Thoracic aorta (tissue), 2 donors: ENCODE measurements around the gene RDH16. TPM values are rescaled to one million over a fixed set of nuclear protein-coding genes. Genes with fewer than 3 reads are reported as not detected.

ENCODE experiments used
- ATAC-seq: fragments of 150-250 bp; one replicate; pipeline ENCODE4 v1.8.0; 2017; ENCODE audit warnings: low read depth; ENCODE audit not compliant: insufficient number of reproducible peaks, low FRiP score
- DNase-seq: peaks from one replicate; pipeline ENCODE4 v3.0.0-alpha.2; 2020; ENCODE audit warnings: low spot score
- H3K27ac ChIP-seq, 2 donors: fragments of 200-600 bp; sonication (generic); 1 replicate in 1 of 2; 2 replicates in 1 of 2; pipeline ENCODE4 v1.5.1; 2016; ENCODE audit warnings: mild to moderate bottlenecking in 2 of 2, moderate library complexity in 2 of 2
- H3K27me3 ChIP-seq: fragments of 200-600 bp; sonication (generic); replicated peaks from 2 replicates; pipeline ENCODE4 v1.6.0; 2016; ENCODE audit warnings: mild to moderate bottlenecking; ENCODE audit not compliant: insufficient read depth
- H3K36me3 ChIP-seq: fragments of 200-600 bp; sonication (generic); one replicate; pipeline ENCODE4 v1.5.1; 2016
- H3K4me1 ChIP-seq, 2 donors: fragments of 200-600 bp; sonication (generic); 1 replicate in 1 of 2; 2 replicates in 1 of 2; pipeline versions ENCODE4 v1.5.1 to v1.6.0; 2016; ENCODE audit warnings: low read depth in 2 of 2, mild to moderate bottlenecking in 1 of 2; ENCODE audit not compliant: control insufficient read depth in 1 of 2
- H3K4me3 ChIP-seq: fragments of 200-600 bp; sonication (generic); 2 replicates; pipeline ENCODE4 v1.5.1; 2016; ENCODE audit warnings: mild to moderate bottlenecking
- H3K9me3 ChIP-seq: fragments of 200-600 bp; sonication (generic); 2 replicates; pipeline ENCODE4 v1.5.1; 2016
- CTCF ChIP-seq: fragments of 200-600 bp; sonication (generic); IDR thresholded peaks from one replicate; pipeline ENCODE4 v1.5.1; 2019; ENCODE audit warnings: antibody characterized with exemption
- total RNA-seq, 2 donors: library from RNA; depleted of rRNA; stranded (reverse); fragments of >200 nt; gene quantifications; one replicate each; pipeline versions ENCODE4 v1.1.0 to v1.2.3, GENCODE V29; 2016

RDH16 gene
- under 1 TPM; 0.54 to 0.71 TPM for total RNA-seq

- H3K36me3 ChIP-seq, result no peaks in the 10 kb centered on the region
- ATAC-seq, result no peak
Measured at GRCh38 chr12:56957229-56958052, at the start of gene RDH16. RDH16 (minus strand) TSS chr12:56957608; CDS start chr12:56957462, 146 bp downstream.

GRCh38 chr12:57006809-57007475, 49.5 kb upstream of the RDH16 start:
- H3K36me3 ChIP-seq, result peaks cover 22% of the 10 kb centered on the region
- DNase-seq, result no peak
- no peaks in the 10 kb centered on the region for H3K9me3 ChIP-seq
- H3K27me3 ChIP-seq, result no peaks in the 10 kb centered on the region
- peak overlapping the region; percentile 88 for H3K4me3 ChIP-seq
- peaks cover 14 to 20% of the 10 kb centered on the region in 2 donors for H3K4me1 ChIP-seq
- no peak for ATAC-seq
- peak overlapping the region in 1 of 2 donors; percentile 27 for H3K27ac ChIP-seq
- TF ChIP-seq CTCF, result no peak

More at GRCh38 chr12:56957229-56958052, at the start of gene RDH16:
- no peak for DNase-seq
- no peaks in the 10 kb centered on the region for H3K27me3 ChIP-seq
- H3K27ac ChIP-seq, result no peak within 1 kb of the TSS
- TF ChIP-seq CTCF, result no peak
- H3K9me3 ChIP-seq, result peaks cover 7% of the 10 kb centered on the region
- H3K4me3 ChIP-seq, result no peak within 1 kb of the TSS
- no peaks in the 10 kb centered on the region for H3K4me1 ChIP-seq

GRCh38 chr12:57005980-57006808, 48.8 kb upstream of the RDH16 start, which contains the start of gene ZBTB39:
ZBTB39 (minus strand) TSS chr12:57006546; CDS start chr12:57004917, 1,629 bp downstream.
- no peaks in the 10 kb centered on the region for H3K27me3 ChIP-seq
- ATAC-seq (peak; percentile 49), DNase-seq (no peak)
- TF ChIP-seq CTCF, result peak; percentile 44
- peak within 1 kb of the TSS; percentile 57 to 70 for H3K27ac ChIP-seq
- peaks cover 22% of the 10 kb centered on the region for H3K36me3 ChIP-seq
- H3K4me3 ChIP-seq, result peak within 1 kb of the TSS; percentile 88
- H3K4me1 ChIP-seq, result peaks cover 14 to 20% of the 10 kb centered on the region in 2 donors
- no peaks in the 10 kb centered on the region for H3K9me3 ChIP-seq

GRCh38 chr12:57004651-57005050, 47.2 kb upstream of the RDH16 start:
- Histone ChIP-seq H3K36me3 (peaks cover 22% of the 10 kb centered on the region), H3K4me3 (no peak overlapping the region), H3K27ac (no peak overlapping the region), H3K27me3 (no peaks in the 10 kb centered on the region), H3K4me1 (peaks cover 14 to 20% of the 10 kb centered on the region in 2 donors), H3K9me3 (no peaks in the 10 kb centered on the region)
- no peak for ATAC-seq
- no peak for DNase-seq
- no peak for TF ChIP-seq CTCF
